Measurements from ENCODE around the gene COG5.
"Not testable (repeated sequence)": the region's sequence is repeated elsewhere in the genome, so short reads cannot be mapped to it uniquely, and the experiment has no call there.

The COG5 gene

GRCh38 chr7:107258737-107259136 lies 305.0 kb downstream of the COG5 start:
- no peak for DNase-seq

GRCh38 chr7:107255602-107256001 lies 308.1 kb downstream of the COG5 start:
- DNase-seq = no peak

GRCh38 chr7:107254398-107254985 lies 309.2 kb downstream of the COG5 start:
- no peak for DNase-seq

- DNase-seq = no peak
Observed at GRCh38 chr7:107253599-107253998, 310.1 kb downstream of the COG5 start.

GRCh38 chr7:107251963-107252362 lies 311.8 kb downstream of the COG5 start:
- no peak for DNase-seq

GRCh38 chr7:107248551-107249316 lies 315.0 kb downstream of the COG5 start:
- no peak for DNase-seq

GRCh38 chr7:107246836-107247235 lies 316.9 kb downstream of the COG5 start:
- DNase-seq = not testable (repeated sequence)

- no peak for DNase-seq
Observed at GRCh38 chr7:107244613-107245012, 319.1 kb downstream of the COG5 start.

GRCh38 chr7:107242267-107242666 lies 321.5 kb downstream of the COG5 start:
- DNase-seq = no peak

- no peak for DNase-seq
Observed at GRCh38 chr7:107237451-107237850, 326.3 kb downstream of the COG5 start.

GRCh38 chr7:107236862-107237261 lies 326.9 kb downstream of the COG5 start:
- DNase-seq = no peak

GRCh38 chr7:107234436-107234835 lies 329.3 kb downstream of the COG5 start:
- no peak for DNase-seq

GRCh38 chr7:107233981-107234380 lies 329.7 kb downstream of the COG5 start:
- DNase-seq = no peak

- DNase-seq = no peak
Observed at GRCh38 chr7:107233174-107233573, 330.5 kb downstream of the COG5 start.

GRCh38 chr7:107232568-107233090 lies 331.1 kb downstream of the COG5 start:
- no peak for DNase-seq

GRCh38 chr7:107230334-107230733 lies 333.4 kb downstream of the COG5 start:
- no peak for DNase-seq

GRCh38 chr7:107228291-107228690 lies 335.4 kb downstream of the COG5 start:
- no peak for DNase-seq

- DNase-seq = no peak
Observed at GRCh38 chr7:107224374-107225223, 339.1 kb downstream of the COG5 start.

- DNase-seq = not testable (repeated sequence)
Observed at GRCh38 chr7:107220806-107221205, 342.9 kb downstream of the COG5 start.

GRCh38 chr7:107220356-107220755 lies 343.4 kb downstream of the COG5 start:
- no peak for DNase-seq

- no peak for DNase-seq
Observed at GRCh38 chr7:107219563-107220244, 344.0 kb downstream of the COG5 start.

GRCh38 chr7:107213945-107214344 lies 349.8 kb downstream of the COG5 start:
- DNase-seq = no peak

Measured in hematopoietic multipotent progenitor cell treated with erythropoietin and hydrocortisone succinate and interleukin-3 and kit ligand, for 8 days (in vitro differentiated cells).